Measurements from ENCODE around the gene PDE4D.
"Not testable (repeated sequence)": the region's sequence is repeated elsewhere in the genome, so short reads cannot be mapped to it uniquely, and the experiment has no call there.

Gene PDE4D

DNA sequence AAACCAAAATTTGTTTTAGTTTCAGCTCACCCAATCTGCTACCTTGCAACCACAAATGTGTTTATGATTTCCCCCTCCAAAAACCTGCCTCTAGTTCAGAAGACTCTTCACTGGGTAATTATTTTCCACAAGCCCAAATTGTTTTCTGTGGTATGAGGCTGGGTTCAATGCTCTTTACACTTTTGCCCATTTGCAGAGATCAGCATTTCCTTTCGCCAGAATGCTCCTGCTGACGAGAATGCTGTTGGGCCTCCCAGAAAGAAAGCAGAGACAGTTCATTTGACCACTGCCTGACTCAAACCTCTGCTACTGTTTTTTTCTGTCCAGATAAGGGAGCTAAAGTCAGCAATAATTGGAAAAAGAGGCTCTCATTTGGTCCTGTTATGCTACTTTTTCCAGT, 427.3 kb downstream of the PDE4D start:
- DNase-seq (ENCODE audit: low read depth): no peak

DNA sequence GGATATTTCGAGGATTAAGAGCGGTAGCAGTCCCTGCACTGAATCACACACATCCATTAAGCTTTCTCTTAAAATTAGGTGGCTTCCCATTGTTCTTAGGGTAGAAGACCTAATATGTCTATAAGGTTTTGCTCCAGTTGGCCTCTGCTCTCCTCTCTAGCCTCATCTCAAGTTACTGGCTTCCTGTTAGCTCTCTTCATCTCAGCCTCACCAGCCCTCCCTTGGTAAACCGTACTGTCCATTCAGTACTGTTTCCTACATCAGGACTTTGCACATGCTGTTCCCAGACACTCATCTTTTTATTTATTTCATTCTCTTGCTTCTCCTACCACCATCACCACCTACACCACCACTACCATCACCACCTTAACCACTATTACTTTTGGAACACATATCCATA, 428.6 kb downstream of the PDE4D start:
- no peak for DNase-seq (ENCODE audit: low read depth)

GRCh38 chr5:59463618-59464166, 429.8 kb downstream of the PDE4D start:
- not testable (repeated sequence) for DNase-seq (ENCODE audit: low read depth)

DNA sequence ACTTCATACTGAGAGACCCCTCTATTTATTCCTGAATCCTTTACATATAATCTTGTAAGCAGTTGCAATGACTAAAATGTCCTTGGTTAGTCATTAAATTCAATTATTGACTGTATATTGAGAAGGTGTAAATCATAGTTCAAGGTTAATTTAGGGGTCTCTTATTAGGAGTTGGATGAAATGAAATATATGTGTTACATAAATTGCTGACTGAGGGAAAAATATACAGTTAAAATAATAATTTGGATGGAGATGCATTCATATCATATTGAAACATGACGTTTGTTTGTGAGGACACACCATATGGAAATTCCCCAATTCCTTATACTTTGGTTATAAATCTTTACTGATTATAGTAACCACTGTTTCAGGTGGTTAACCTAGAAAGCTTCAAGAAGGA, 430.6 kb downstream of the PDE4D start:
- no peak for DNase-seq (ENCODE audit: low read depth)

DNA sequence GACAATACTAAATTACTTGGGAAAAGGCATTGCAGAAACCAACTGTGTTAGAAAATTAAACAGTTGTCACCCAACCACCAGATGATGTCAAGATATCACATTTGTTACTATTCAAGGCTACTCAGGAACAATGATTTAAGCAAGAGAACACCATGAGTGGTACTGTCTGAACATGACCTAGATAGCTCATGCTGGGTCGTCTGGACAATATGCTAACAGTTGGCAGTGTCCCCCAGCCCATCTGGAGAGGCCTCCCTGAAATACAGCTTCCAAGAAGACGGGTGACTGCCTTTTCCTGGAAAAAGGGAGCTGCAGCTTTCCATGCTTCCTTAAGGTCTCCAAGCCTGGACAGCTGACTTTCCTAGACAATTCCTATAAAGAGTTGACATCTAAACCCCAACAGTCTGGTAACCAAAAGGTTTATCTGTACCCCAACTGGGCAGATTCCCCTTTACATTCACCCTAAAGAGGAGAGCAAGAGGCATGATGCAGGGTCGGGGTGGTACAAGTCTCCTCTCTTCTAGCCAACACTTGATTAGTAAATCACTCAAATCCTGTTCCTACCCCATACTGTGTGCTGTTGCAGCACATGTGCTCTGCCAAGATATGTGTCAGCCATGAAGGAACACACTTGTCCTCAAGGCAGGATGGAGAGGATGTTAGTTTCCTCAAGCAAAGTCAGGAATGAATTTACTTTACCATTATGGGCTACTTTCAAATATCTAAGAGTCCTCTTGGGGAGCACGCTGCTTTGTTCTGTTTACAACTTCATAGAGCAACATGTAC, 433.0 kb downstream of the PDE4D start:
- DNase-seq (ENCODE audit: low read depth): no peak

DNA sequence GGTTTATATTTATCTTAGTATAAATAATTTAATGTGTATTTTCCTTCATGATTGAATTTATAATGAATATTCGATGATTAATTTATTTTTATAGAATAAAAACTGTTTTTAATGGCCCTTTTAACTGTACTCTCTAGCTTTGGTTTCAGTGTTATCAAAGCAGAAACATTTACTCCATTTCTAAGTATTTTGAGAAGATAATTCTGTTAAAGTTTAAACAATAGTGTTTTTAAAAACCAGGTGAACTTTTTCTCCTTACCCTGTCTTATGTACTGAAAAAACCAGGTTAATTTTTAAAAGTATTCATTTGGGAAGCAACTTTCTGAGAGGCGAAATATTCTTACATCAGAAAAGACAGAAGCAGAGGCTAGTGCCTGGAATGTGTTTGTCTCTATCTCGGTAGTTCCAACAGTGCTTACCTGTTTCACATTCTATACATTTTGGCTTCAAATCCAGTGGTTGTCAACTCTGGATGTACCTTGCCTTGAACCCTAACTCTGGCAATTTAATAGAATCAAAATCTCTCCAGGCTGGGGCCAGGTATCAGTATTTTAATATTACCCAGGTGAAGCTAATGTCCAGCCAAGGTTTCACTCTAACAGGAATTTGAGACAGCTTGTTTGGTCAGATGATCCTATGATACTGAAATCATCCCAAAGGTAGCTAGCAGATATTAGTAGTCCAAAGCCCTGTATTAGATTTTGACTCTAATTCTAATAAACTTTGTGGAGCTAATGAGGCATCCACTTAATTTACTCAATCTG, 434.4 kb downstream of the PDE4D start:
- DNase-seq (ENCODE audit: low read depth): no peak

DNA sequence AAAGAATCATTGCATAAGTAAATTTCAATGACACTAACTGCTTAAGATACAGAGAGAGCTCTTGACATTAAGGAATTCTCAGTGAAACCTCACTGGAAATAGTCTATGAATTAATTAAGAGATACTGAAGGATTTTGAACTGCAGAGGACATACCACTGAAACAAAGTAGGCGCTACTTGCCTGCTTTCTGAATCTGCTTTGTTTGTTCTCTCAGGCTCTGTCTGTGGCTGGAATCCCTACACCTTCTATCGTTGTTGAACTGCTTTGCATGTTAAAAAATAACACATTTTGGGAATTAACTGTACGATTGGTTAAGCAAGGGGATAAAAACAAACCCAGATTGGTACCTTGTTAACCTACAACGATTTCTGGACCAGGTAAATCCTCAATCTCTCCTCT, 435.2 kb downstream of the PDE4D start:
- no peak for DNase-seq (ENCODE audit: low read depth)

DNA sequence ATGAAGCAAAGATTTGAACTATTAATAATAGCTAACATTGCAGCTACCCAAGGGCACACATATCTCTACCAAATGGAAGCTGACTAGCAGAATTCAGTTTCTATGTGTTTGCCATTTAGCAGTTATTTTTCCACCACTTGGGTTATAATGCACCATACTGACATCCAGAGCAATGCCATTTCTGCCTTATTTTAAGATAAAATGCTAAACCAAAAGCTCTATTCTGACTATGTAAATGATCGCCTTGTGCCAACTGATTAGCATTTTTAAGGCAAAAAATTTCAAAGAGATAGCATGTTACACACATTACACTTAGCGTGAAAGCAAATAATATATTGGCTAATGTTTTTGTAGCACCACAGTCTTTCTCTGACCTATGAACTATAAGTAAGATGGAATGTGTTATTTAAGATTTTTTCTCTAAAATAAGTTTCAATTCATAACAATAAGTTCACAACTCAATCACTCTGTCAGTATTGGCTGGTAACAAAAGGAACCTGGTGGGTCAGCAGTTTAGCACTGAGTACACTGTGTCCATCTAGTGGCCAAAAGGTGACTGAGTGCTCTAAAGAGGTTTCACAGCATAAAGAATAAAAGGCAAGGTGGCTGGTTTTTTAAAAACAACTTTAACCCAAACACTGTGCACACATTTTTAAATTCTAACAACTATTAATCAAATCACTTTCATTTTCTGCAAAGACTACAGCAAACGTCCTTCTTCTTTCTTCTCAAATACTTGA, 443.5 kb downstream of the PDE4D start:
- DNase-seq (ENCODE audit: low read depth): no peak

- DNase-seq (ENCODE audit: low read depth): no peak
These were observed 447.2 kb downstream of the PDE4D start for GRCh38 chr5:59446356-59446755.

GRCh38 chr5:59445741-59446140, 447.8 kb downstream of the PDE4D start:
- DNase-seq (ENCODE audit: low read depth): no peak

GRCh38 chr5:59439303-59439702, 454.2 kb downstream of the PDE4D start:
- no peak for DNase-seq (ENCODE audit: low read depth)

DNA sequence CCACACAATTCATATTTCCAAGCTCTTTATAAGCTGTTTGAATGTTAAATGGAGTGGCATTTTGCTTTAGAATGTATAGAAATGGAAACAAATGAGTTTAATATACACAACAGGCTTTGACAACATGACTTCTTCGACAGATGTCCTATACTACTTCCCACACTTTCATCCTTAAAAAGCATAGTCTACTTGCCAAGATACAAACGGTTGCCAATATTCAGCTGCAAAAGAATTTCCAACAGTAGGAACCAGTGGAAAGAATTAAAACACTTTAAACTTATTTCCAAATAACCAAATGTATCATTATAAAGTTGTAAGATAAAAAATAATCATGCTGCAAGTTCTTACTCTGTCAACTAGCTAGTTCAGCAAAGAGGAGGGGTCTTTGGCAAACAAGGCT, 456.4 kb downstream of the PDE4D start:
- no peak for DNase-seq (ENCODE audit: low read depth)

DNA sequence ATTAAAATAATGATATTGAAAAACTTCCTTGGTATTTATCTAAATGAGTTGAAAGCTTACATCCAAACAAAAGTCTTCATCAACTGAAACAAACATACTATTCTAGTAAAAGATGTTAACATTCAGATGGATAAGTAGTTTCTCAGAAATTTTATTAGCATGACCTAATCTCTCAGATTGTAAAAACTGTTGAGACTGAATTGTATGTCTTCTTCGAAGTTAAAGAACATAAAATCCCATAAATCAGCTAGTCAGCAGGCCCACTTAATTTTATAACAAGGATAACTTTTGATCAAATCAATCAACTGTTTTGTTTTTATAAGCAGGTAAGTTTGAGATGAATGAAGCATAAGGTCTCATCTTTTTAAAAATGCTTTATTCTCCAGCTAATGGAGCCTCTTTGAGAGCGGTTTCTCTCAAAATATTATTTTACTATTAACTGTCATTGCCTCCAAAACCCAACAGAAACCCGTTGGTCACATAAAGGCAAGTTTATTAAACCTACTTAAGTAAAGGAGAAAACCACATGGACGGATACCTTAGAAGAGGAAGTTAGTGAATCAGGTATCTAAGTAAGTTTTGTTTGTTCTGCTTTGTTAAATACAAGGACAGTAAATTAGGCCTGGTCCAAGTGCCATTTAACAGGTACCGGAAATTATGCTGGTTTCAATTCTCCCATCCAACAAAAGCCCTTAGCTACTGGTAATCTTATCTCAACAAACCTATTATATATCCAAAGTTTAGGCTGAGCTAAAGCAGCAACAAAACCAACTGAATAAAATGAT, 457.0 kb downstream of the PDE4D start:
- DNase-seq (ENCODE audit: low read depth): no peak

DNA sequence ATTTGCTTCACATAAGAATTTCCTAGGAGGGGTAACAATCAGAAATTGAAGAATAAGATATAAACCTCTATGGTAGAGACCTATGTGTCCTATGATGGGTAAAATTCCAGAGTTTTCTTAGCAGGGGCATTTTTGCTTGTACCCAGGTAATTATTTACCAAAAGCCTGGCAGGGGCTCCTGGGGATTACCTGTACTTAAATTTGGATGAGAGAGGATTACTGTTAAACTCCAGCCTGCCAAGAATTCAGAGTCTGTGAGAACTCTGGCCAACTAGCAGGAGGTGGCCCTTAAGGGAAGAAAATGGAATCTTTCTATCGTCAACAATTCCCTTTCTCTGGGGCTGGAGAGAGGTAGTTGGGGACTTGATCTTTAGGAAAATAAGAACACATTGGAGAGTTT, 460.4 kb downstream of the PDE4D start:
- no peak for DNase-seq (ENCODE audit: low read depth)

DNA sequence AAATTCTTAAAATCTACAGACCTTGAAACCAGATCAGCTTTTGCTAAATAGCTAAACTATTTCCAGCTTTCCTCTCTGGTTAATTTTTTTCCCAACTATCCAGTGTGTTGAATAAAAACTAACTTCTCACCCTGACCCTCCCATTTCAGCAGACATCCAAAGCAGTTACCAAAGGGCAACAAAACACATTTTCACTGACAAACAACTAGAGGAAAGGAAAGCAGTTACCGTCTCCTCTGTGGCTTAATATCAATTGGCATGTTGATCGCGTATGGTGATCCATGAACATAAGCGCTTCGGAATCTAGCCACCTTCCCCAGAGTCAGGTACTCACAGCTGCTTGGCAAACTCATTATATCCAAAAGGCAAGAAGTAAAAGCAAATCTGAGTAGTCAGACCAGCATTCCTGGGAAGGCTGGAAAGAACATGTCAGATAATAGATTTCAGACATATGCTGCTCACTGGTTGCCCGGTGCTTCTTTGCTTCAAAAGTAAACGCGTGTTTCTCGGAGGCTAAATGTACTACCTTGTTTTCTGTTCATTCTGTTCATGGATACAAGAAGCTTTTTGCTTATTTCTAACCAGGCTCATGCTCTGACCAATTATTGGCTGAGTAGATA, 463.4 kb downstream of the PDE4D start:
- DNase-seq (ENCODE audit: low read depth): no peak

- DNase-seq (ENCODE audit: low read depth): no peak
These were observed 465.1 kb downstream of the PDE4D start for GRCh38 chr5:59428391-59428790.

GRCh38 chr5:59424515-59424914, 469.0 kb downstream of the PDE4D start:
- no peak for DNase-seq (ENCODE audit: low read depth)

DNA sequence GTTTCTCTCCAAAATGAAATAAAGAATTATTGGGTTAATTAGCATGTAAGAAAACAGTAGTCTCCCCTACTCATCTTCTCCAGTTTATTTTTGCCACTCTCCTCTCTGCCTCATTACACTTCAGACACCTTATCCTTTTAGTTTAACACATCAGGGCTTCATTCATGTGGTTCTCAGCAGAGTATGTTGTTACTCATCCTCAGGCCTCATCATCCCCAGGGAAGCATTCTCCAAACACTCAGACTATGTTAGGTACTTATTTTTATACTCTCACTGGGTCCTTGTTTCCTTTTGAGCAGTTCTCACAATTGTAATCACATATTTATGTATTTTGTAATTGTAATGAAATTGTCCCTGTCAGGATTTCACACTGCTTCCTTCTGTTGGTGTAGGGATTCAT, 470.5 kb downstream of the PDE4D start:
- DNase-seq (ENCODE audit: low read depth): no peak

- DNase-seq (ENCODE audit: low read depth): no peak
These were observed 471.3 kb downstream of the PDE4D start for GRCh38 chr5:59421986-59422941.

DNA sequence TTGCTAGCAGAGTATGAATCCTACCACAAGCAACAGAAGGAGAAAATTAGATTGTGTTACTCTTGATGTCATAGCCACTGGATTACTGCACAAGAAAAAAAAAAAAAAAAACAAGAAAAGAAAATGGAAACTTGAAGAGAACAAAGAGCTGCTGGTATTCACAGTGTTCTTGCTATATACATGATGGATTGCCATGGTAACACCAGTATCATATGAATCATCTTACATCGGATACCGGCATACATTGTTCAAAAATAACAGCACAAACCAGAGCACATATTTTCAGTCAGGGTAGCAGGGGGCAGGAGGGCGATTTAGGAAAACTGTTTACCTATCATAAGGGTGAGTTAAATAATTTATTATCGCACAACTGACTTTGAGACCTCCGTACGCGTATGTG, 472.9 kb downstream of the PDE4D start:
- no peak for DNase-seq (ENCODE audit: low read depth)

All from activated T-helper 9 cell treated with anti-CD3 and anti-CD28 coated beads, Interleukin-2, amount 50 U/mL, for 16 hours (primary cell).